ENCODE data around the gene MGRN1.

Gene MGRN1

DNA sequence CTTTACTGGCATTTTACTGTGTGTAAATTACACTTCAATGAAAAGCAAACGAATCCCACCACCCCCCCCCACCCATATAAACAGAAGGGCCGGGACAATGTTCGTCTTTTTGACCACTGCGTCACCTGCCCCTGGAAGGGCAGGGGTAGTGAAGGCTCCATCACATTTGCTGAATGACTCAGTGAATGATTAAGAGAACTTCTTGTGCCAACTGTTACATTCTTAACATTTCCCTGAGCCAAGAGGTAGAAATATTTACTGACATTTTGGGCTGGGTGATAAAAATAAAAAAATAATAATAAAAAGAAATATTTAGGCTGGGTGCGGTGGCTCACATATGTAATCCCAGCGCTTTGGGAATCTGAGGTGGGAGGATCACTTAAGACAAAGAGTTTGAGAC lies 44.4 kb upstream of the MGRN1 start:
- peak; percentile 69; the same call in 1 of the 2 replicates for TF ChIP-seq NFIC (IDR thresholded peaks at IDR 0.05)
- TF ChIP-seq, protein P1, sequence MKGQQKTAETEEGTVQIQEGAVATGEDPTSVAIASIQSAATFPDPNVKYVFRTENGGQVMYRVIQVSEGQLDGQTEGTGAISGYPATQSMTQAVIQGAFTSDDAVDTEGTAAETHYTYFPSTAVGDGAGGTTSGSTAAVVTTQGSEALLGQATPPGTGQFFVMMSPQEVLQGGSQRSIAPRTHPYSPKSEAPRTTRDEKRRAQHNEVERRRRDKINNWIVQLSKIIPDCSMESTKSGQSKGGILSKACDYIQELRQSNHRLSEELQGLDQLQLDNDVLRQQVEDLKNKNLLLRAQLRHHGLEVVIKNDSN (IDR thresholded peaks at IDR 0.05), result no peak
- peak; percentile 68 for TF ChIP-seq TEAD4 (IDR thresholded peaks at IDR 0.05)

DNA sequence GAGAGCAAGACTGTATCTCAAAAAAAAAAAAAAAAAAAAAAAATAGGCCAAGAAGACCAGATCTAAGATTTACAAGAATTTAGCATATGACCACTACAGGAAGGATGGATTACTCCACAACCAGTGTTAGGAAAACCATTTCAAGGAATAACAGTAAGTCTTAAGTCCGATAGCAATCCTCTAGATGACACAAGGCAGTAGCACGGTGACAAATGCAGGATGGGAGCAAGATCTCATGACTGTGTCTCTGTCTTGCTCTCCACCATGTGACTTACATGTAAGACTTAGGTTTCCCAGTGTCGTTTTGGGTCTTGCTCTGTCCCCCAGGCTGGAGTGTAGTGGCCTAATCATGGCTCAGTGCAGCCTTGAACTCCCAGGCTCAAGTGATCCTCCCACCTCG lies 40.7 kb upstream of the MGRN1 start:
- TF ChIP-seq CEBPB (IDR thresholded peaks at IDR 0.05), result no peak
- TF ChIP-seq RAD21 (IDR thresholded peaks at IDR 0.05; ENCODE audit: low read depth), result no peak
- TF ChIP-seq CREB1 (IDR thresholded peaks at IDR 0.05; ENCODE audit: low read depth), result no peak
- TF ChIP-seq TEAD4 (IDR thresholded peaks at IDR 0.05), result no peak
- TF ChIP-seq YY1 (IDR thresholded peaks at IDR 0.05; ENCODE audit: low read depth), result no peak
- TF ChIP-seq, protein P1 (IDR thresholded peaks at IDR 0.05), result no peak

- TF ChIP-seq, protein P1 (IDR thresholded peaks at IDR 0.05), result no peak
- TF ChIP-seq YY1 (IDR thresholded peaks at IDR 0.05; ENCODE audit: low read depth) (no peak), TAF1 (IDR thresholded peaks at IDR 0.05; ENCODE audit: low read depth) (no peak), NFIC (IDR thresholded peaks at IDR 0.05) (no peak), TCF12 (IDR thresholded peaks at IDR 0.05; ENCODE audit: low read depth) (no peak), ZBTB7A (IDR thresholded peaks at IDR 0.05; ENCODE audit: low read depth) (no peak), EP300 (IDR thresholded peaks at IDR 0.05; ENCODE audit: borderline replicate concordance) (no peak), CREB1 (IDR thresholded peaks at IDR 0.05; ENCODE audit: low read depth) (no peak), FOXM1 (IDR thresholded peaks at IDR 0.05; ENCODE audit: borderline replicate concordance, low read depth) (no peak)
Observed at GRCh38 chr16:4586291-4586690, 38.3 kb upstream of the MGRN1 start.

DNA sequence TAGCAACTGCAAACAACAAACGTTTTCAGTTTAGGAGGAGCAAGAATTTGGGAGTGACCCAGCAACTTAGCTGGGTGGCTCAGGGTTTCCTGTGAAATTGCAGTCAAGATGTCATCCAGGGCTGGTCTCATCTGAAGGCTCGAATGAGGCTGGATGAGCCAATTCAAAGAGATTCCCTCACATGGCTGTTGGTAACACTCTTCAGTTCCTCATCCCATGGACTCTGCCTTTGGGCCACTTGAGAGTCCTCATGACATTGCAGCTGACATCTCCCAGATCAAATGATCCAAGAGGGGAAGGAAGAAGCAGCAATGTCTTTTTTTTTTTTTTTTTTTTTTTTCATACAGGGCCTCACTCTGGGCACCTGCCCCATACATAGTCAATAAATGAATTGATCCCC lies 36.2 kb upstream of the MGRN1 start:
- TF ChIP-seq YY1 (IDR thresholded peaks at IDR 0.05; ENCODE audit: low read depth), result no peak

DNA sequence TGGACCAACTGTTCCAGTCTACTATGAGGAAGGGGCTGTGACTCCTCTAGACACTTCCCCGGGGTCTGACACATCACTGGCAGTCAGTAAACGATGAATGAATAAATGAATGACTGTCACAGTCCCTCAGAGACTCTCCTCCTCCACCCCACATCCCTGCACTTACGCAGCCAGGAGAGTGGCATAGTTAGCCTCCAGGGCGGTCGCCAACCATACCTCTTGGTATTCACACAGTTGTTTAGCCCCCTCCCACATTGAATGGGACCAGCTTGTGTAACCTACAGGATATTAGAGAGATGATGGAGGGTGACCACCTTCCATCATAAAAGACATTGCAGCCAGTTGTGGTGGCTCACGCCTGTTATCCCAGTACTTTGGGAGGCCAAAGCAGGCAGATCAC lies 35.7 kb upstream of the MGRN1 start:
- TF ChIP-seq, protein P1 (IDR thresholded peaks at IDR 0.05), result no peak
- TF ChIP-seq, protein P2, sequence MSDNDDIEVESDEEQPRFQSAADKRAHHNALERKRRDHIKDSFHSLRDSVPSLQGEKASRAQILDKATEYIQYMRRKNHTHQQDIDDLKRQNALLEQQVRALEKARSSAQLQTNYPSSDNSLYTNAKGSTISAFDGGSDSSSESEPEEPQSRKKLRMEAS (IDR thresholded peaks at IDR 0.05), result no peak
- TF ChIP-seq YY1 (IDR thresholded peaks at IDR 0.05; ENCODE audit: low read depth) (no peak), NFIC (IDR thresholded peaks at IDR 0.05) (no peak), EP300 (IDR thresholded peaks at IDR 0.05; ENCODE audit: borderline replicate concordance) (no peak), FOXM1 (IDR thresholded peaks at IDR 0.05; ENCODE audit: borderline replicate concordance, low read depth) (no peak), TEAD4 (IDR thresholded peaks at IDR 0.05) (no peak), EGR1 (IDR thresholded peaks at IDR 0.05) (no peak), CREB1 (IDR thresholded peaks at IDR 0.05; ENCODE audit: low read depth) (no peak), TAF1 (IDR thresholded peaks at IDR 0.05; ENCODE audit: low read depth) (no peak), CEBPB (IDR thresholded peaks at IDR 0.05) (no peak), RAD21 (IDR thresholded peaks at IDR 0.05; ENCODE audit: low read depth) (no peak), TCF12 (IDR thresholded peaks at IDR 0.05; ENCODE audit: low read depth) (no peak), ZBTB7A (IDR thresholded peaks at IDR 0.05; ENCODE audit: low read depth) (no peak)
- TF ChIP-seq, protein P3, sequence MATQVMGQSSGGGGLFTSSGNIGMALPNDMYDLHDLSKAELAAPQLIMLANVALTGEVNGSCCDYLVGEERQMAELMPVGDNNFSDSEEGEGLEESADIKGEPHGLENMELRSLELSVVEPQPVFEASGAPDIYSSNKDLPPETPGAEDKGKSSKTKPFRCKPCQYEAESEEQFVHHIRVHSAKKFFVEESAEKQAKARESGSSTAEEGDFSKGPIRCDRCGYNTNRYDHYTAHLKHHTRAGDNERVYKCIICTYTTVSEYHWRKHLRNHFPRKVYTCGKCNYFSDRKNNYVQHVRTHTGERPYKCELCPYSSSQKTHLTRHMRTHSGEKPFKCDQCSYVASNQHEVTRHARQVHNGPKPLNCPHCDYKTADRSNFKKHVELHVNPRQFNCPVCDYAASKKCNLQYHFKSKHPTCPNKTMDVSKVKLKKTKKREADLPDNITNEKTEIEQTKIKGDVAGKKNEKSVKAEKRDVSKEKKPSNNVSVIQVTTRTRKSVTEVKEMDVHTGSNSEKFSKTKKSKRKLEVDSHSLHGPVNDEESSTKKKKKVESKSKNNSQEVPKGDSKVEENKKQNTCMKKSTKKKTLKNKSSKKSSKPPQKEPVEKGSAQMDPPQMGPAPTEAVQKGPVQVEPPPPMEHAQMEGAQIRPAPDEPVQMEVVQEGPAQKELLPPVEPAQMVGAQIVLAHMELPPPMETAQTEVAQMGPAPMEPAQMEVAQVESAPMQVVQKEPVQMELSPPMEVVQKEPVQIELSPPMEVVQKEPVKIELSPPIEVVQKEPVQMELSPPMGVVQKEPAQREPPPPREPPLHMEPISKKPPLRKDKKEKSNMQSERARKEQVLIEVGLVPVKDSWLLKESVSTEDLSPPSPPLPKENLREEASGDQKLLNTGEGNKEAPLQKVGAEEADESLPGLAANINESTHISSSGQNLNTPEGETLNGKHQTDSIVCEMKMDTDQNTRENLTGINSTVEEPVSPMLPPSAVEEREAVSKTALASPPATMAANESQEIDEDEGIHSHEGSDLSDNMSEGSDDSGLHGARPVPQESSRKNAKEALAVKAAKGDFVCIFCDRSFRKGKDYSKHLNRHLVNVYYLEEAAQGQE (IDR thresholded peaks at IDR 0.05; ENCODE audit: low read depth), result no peak

GRCh38 chr16:4591191-4591590 lies 33.4 kb upstream of the MGRN1 start:
- no peak for TF ChIP-seq EGR1 (IDR thresholded peaks at IDR 0.05)
- no peak for TF ChIP-seq TEAD4 (IDR thresholded peaks at IDR 0.05)
- TF ChIP-seq TCF12 (IDR thresholded peaks at IDR 0.05; ENCODE audit: low read depth), result no peak
- TF ChIP-seq ZBTB7A (IDR thresholded peaks at IDR 0.05; ENCODE audit: low read depth), result no peak
- TF ChIP-seq CEBPB (IDR thresholded peaks at IDR 0.05), result no peak
- TF ChIP-seq, protein P2 (IDR thresholded peaks at IDR 0.05), result no peak
- TF ChIP-seq FOXM1 (IDR thresholded peaks at IDR 0.05; ENCODE audit: borderline replicate concordance, low read depth), result no peak
- no peak for TF ChIP-seq YY1 (IDR thresholded peaks at IDR 0.05; ENCODE audit: low read depth)
- TF ChIP-seq NFIC (IDR thresholded peaks at IDR 0.05), result no peak
- TF ChIP-seq EP300 (IDR thresholded peaks at IDR 0.05; ENCODE audit: borderline replicate concordance), result no peak
- no peak for TF ChIP-seq RAD21 (IDR thresholded peaks at IDR 0.05; ENCODE audit: low read depth)
- TF ChIP-seq, protein P3 (IDR thresholded peaks at IDR 0.05; ENCODE audit: low read depth), result no peak
- no peak for TF ChIP-seq TAF1 (IDR thresholded peaks at IDR 0.05; ENCODE audit: low read depth)
- no peak for TF ChIP-seq CREB1 (IDR thresholded peaks at IDR 0.05; ENCODE audit: low read depth)
- TF ChIP-seq, protein P1 (IDR thresholded peaks at IDR 0.05), result no peak

Measured in Ishikawa (cell line).